ENCODE data around the gene GGA2.
A peak's percentile ranks its signal among the peaks of the same experiment; 100 is the strongest.
"Not testable (repeated sequence)": the region's sequence is repeated elsewhere in the genome, so short reads cannot be mapped to it uniquely, and the experiment has no call there.

GGA2 gene

GRCh38 chr16:23464196-23464595 lies 46.1 kb downstream of the GGA2 start:
- DNase-seq: no peak

GRCh38 chr16:23462994-23463393 lies 47.3 kb downstream of the GGA2 start:
- not testable (repeated sequence) for DNase-seq

GRCh38 chr16:23453338-23454052 lies 56.8 kb downstream of the GGA2 start:
- no peak for DNase-seq

- DNase-seq: peak; percentile 69 to 81
These were observed 57.5 kb downstream of the GGA2 start, which contains the start of gene COG7 for GRCh38 chr16:23452572-23453337. Gene COG7 (minus strand): TSS chr16:23453189. CDS start chr16:23452994, 195 bp downstream.

GRCh38 chr16:23452221-23452571 lies 58.1 kb downstream of the GGA2 start:
- no peak for DNase-seq

GRCh38 chr16:23448392-23448791 lies 61.9 kb downstream of the GGA2 start:
- DNase-seq: no peak

- DNase-seq: not testable (repeated sequence)
These were observed 72.8 kb downstream of the GGA2 start for GRCh38 chr16:23437542-23437941.

GRCh38 chr16:23436951-23437350 lies 73.3 kb downstream of the GGA2 start:
- no peak for DNase-seq

- peak; percentile 56 to 70 for DNase-seq
These were observed 74.8 kb downstream of the GGA2 start for GRCh38 chr16:23435500-23435899.

GRCh38 chr16:23434380-23434779 lies 75.9 kb downstream of the GGA2 start:
- peak; percentile 72 to 74 for DNase-seq

- DNase-seq: peak in 1 of 2 experiments; percentile 26
These were observed 76.9 kb downstream of the GGA2 start for GRCh38 chr16:23433261-23433920.

- peak in 1 of 2 experiments; percentile 3 for DNase-seq
These were observed 77.8 kb downstream of the GGA2 start for GRCh38 chr16:23432176-23433128.

GRCh38 chr16:23428351-23428750 lies 81.9 kb downstream of the GGA2 start:
- no peak for DNase-seq

- peak; percentile 18 to 37 for DNase-seq
These were observed 85.9 kb downstream of the GGA2 start for GRCh38 chr16:23424292-23424958.

- DNase-seq: peak; percentile 38 to 78
These were observed 86.7 kb downstream of the GGA2 start for GRCh38 chr16:23423496-23424049.

- no peak for DNase-seq
These were observed 90.3 kb downstream of the GGA2 start for GRCh38 chr16:23420011-23420410.

- no peak for DNase-seq
These were observed 93.5 kb downstream of the GGA2 start for GRCh38 chr16:23416816-23417215.

GRCh38 chr16:23414731-23415130 lies 95.6 kb downstream of the GGA2 start:
- no peak for DNase-seq
